ENCODE results near the gene RPS6KA2. TPM values are rescaled to one million over a fixed set of nuclear protein-coding genes. Genes with fewer than 3 reads are reported as not detected.

RPS6KA2 gene
- total RNA-seq, 3 donors from 2014 or later (not counting 1 experiment from before 2014, with no cell fraction given) = 2.8 to 4.5 (median 2.9) TPM

DNA sequence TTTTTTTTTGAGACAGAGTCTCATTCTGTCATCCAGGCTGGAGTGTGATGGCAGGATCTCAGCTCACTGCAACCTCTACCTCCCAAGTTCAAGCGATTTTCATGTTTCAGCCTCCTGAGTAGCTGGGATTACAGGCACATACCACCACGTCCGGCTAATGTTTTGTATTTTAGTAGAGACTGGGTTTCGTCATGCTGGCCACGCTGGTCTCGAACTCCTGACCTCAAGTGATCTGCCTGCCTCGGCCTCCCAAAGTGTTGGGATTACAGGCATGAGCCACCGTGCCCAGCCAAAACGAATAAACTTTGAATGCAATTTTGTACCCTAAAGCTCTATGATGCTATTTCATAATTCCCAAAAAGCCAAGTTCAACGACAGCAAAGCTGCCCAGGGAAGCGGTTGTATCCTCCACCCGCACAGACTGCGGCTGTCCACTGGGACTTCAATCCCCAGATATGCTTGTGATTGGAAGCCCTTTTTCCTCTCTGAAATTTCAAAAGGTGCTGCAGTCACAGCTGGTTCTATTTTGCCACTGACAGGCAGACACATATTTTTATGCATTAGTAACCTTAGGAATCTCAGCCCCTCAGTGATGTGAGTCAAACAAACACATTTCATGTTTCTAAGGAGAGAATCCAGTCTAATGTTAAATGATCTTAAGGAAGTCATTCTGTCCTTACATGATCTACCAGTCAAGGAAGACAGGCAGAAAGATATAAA, 31.8 kb downstream of the RPS6KA2 start:
- intact Hi-C loops (cut with micrococcal nuclease) = no loop called here
- TF ChIP-seq, protein P1, sequence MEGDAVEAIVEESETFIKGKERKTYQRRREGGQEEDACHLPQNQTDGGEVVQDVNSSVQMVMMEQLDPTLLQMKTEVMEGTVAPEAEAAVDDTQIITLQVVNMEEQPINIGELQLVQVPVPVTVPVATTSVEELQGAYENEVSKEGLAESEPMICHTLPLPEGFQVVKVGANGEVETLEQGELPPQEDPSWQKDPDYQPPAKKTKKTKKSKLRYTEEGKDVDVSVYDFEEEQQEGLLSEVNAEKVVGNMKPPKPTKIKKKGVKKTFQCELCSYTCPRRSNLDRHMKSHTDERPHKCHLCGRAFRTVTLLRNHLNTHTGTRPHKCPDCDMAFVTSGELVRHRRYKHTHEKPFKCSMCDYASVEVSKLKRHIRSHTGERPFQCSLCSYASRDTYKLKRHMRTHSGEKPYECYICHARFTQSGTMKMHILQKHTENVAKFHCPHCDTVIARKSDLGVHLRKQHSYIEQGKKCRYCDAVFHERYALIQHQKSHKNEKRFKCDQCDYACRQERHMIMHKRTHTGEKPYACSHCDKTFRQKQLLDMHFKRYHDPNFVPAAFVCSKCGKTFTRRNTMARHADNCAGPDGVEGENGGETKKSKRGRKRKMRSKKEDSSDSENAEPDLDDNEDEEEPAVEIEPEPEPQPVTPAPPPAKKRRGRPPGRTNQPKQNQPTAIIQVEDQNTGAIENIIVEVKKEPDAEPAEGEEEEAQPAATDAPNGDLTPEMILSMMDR (IDR thresholded peaks at IDR 0.05) = no peak

DNA sequence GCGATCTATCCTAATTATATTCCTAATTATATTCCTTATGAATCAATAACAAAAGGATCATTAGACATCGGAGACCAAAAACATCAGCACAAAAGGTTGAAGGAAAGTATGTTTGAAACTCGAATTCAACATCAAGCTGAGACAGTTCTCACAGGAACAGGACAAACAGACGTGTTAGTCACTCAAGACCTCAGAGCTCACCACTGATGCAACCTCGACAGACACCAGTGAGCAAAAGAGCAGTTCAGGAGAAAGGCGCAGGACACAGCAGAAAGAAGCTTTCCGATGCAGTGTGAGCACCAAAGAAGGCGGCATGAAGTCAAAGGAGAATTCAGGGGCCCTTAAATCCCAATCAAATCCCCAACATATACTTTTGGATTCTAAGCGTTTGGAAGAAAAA, 34.2 kb downstream of the RPS6KA2 start:
- Mint-ChIP-seq H3K9me3 (no peaks in the 10 kb centered on the region), H3K27me3 (ENCODE audit: low read depth in 2 of 2) (peaks cover 19 to 20% of the 10 kb centered on the region in 2 donors), H3K27ac (no peak overlapping the region), H3K36me3 (no peaks in the 10 kb centered on the region), H3K4me1 (peaks cover 0 to 14% of the 10 kb centered on the region in 2 donors), H3K4me3 (no peak overlapping the region)
- TF ChIP-seq, protein P1 (IDR thresholded peaks at IDR 0.05) = no peak
- intact Hi-C loops (cut with micrococcal nuclease) = no loop called here
- WGBS (ENCODE audit: insufficient coverage) = 60% methylated on average over 6 of the region's 9 CpGs
- DNase-seq (no peak), ATAC-seq (peak in 1 of 3 donors; percentile 55)
- Histone ChIP-seq H3K27ac (ENCODE audit: low read length) (no peak overlapping the region), H3K36me3 (ENCODE audit: control insufficient read depth, insufficient read depth, low read length) (no peaks in the 10 kb centered on the region), H3K4me1 (ENCODE audit: control insufficient read depth, insufficient read depth, low read length) (peaks cover 14% of the 10 kb centered on the region), H3K4me3 (ENCODE audit: low read length) (no peak overlapping the region), H3K9me3 (ENCODE audit: control insufficient read depth, insufficient read depth, low read length) (no peaks in the 10 kb centered on the region), H3K27me3 (ENCODE audit: control insufficient read depth, insufficient read depth, low read length) (no peaks in the 10 kb centered on the region)

More for the DNA sequence above, 31.8 kb downstream of the RPS6KA2 start:
- ATAC-seq (no peak), DNase-seq (no peak)
- no peak overlapping the region for H3K4me3 Mint-ChIP-seq
- H3K36me3 Mint-ChIP-seq = no peaks in the 10 kb centered on the region
- H3K27me3 ChIP-seq (ENCODE audit: control insufficient read depth, insufficient read depth, low read length) = no peaks in the 10 kb centered on the region
- H3K4me1 ChIP-seq (ENCODE audit: control insufficient read depth, insufficient read depth, low read length) = no peaks in the 10 kb centered on the region
- no peaks in the 10 kb centered on the region for H3K4me1 Mint-ChIP-seq
- no peaks in the 10 kb centered on the region for H3K9me3 ChIP-seq (ENCODE audit: control insufficient read depth, insufficient read depth, low read length)
- no peaks in the 10 kb centered on the region for H3K9me3 Mint-ChIP-seq
- 96% methylated on average over 13 of the region's 13 CpGs for WGBS (ENCODE audit: insufficient coverage)
- H3K27ac ChIP-seq (ENCODE audit: low read length) = no peak overlapping the region
- peaks cover 14 to 19% of the 10 kb centered on the region in 2 donors for H3K27me3 Mint-ChIP-seq (ENCODE audit: low read depth in 2 of 2)
- H3K4me3 ChIP-seq (ENCODE audit: low read length) = no peak overlapping the region
- no peaks in the 10 kb centered on the region for H3K36me3 ChIP-seq (ENCODE audit: control insufficient read depth, insufficient read depth, low read length)
- no peak overlapping the region for H3K27ac Mint-ChIP-seq

DNA sequence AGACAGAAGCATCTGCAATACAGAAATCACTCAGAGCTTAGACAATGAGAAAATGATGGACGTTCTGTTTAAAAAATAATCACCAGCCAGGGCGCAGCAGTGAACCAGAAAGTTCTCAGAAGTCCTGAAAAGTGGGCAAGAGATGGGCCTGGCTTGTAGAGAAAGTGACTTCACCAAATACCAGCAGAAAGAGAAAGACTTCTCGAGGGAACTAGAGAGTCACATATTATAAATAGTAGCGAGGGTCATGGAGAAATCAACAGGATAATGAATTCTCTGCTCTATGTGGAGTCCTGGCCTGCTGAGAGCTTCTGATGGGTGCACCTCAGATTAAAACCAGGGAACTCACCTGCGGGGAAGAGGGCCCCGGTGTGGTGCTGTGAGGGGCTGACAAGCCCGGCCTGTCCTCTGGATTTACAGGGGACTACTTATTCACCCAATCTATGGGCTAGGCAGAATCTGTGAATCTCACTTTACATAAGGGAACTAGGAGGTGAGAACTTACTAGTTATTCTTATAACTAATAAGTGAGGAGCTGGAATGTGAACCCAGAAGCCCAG, 35.0 kb downstream of the RPS6KA2 start:
- ATAC-seq = no peak
- no peak for DNase-seq
- Mint-ChIP-seq H3K27me3 (ENCODE audit: low read depth in 2 of 2) (peaks cover 14 to 19% of the 10 kb centered on the region in 2 donors), H3K4me3 (no peak overlapping the region), H3K9me3 (no peaks in the 10 kb centered on the region), H3K4me1 (peaks cover 0 to 19% of the 10 kb centered on the region in 2 donors), H3K36me3 (no peaks in the 10 kb centered on the region), H3K27ac (no peak overlapping the region)
- 92% methylated on average over 7 of the region's 7 CpGs for WGBS (ENCODE audit: insufficient coverage)
- Histone ChIP-seq H3K36me3 (ENCODE audit: control insufficient read depth, insufficient read depth, low read length) (no peaks in the 10 kb centered on the region), H3K27me3 (ENCODE audit: control insufficient read depth, insufficient read depth, low read length) (no peaks in the 10 kb centered on the region), H3K4me3 (ENCODE audit: low read length) (no peak overlapping the region), H3K27ac (ENCODE audit: low read length) (no peak overlapping the region), H3K9me3 (ENCODE audit: control insufficient read depth, insufficient read depth, low read length) (no peaks in the 10 kb centered on the region), H3K4me1 (ENCODE audit: control insufficient read depth, insufficient read depth, low read length) (peaks cover 20% of the 10 kb centered on the region)
- TF ChIP-seq, protein P1 (IDR thresholded peaks at IDR 0.05) = no peak
- intact Hi-C loops (cut with micrococcal nuclease) = no loop called here

All from natural killer cell (primary cell).